H1 (cell line): ENCODE results near the gene RAB31. TPM values are rescaled to one million over a fixed set of nuclear protein-coding genes. Genes with fewer than 3 reads are reported as not detected.

Experiments used
- CTCF ChIA-PET: fragments of 300-600 bp; sonication (Branson Sonifier 250); formaldehyde crosslinking; loops from one replicate; lab custom pipeline; 2021; ENCODE audit not compliant: partially characterized antibody; lab: Charles Lee
- POLR2A ChIA-PET: fragments of 300-600 bp; sonication (Branson Sonifier 250); formaldehyde crosslinking; loops from one replicate; lab custom pipeline; 2021; ENCODE audit warnings: inconsistent platforms; ENCODE audit not compliant: partially characterized antibody; lab: Charles Lee
- DNase-seq, 2 experiments: peaks; one replicate each; pipeline versions ENCODE4 v3.0.0 to v3.0.0-alpha.2; 2010 to 2022; ENCODE audit warnings: low spot score in 2 of 2, low read depth in 1 of 2, mixed read lengths in 1 of 2
- FAIRE-seq: peaks from 2 replicates; lab custom pipeline; 2011; peaks lifted over from hg19 to GRCh38; lab: Jason Lieb, UNC
- H2AFZ ChIP-seq: 2 replicates; pipeline ENCODE4 v1.8.1; 2012; ENCODE audit warnings: low read length, inconsistent platforms
- H2AK5ac ChIP-seq: 2 replicates; pipeline ENCODE4 v1.6.1; 2013; ENCODE audit warnings: low read depth, low read length
- H2BK120ac ChIP-seq: replicated peaks from 2 replicates; pipeline ENCODE3; 2013; ENCODE audit warnings: low read depth, low read length, inconsistent platforms
- H2BK12ac ChIP-seq: 2 replicates; pipeline ENCODE4 v1.6.1; 2013; ENCODE audit warnings: low read depth, low read length
- H2BK15ac ChIP-seq: 2 replicates; pipeline ENCODE4 v1.6.1; 2013; ENCODE audit warnings: low read length
- H2BK20ac ChIP-seq: 2 replicates; pipeline ENCODE4 v1.6.1; 2013; ENCODE audit warnings: low read length
- H2BK5ac ChIP-seq: 2 replicates; pipeline ENCODE4 v1.6.1; 2013; ENCODE audit warnings: low read depth, low read length
- H3K14ac ChIP-seq: 2 replicates; pipeline ENCODE4 v1.6.1; 2013; ENCODE audit warnings: inconsistent platforms; ENCODE audit not compliant: insufficient read length
- H3K18ac ChIP-seq: 2 replicates; pipeline ENCODE4 v1.6.1; 2013; ENCODE audit warnings: low read length; ENCODE audit errors: extremely low read depth
- H3K23ac ChIP-seq: 2 replicates; pipeline ENCODE4 v1.6.1; 2013; ENCODE audit warnings: inconsistent platforms; ENCODE audit not compliant: insufficient read length
- H3K23me2 ChIP-seq: 2 replicates; pipeline ENCODE4 v1.6.1; 2013; ENCODE audit warnings: low read depth, low read length
- H3K27ac ChIP-seq: 2 replicates; pipeline ENCODE4 v1.6.1; 2011; ENCODE audit warnings: low read depth, low read length, inconsistent platforms
- H3K27me3 ChIP-seq, 4 experiments: replicated peaks in 1 of 4; 1 replicate in 1 of 4; 2 replicates in 3 of 4; pipeline versions ENCODE4 v1.6.1 to v1.8.1; 2011 to 2013; ENCODE audit warnings: low read length in 3 of 4, mild to moderate bottlenecking in 3 of 4, inconsistent platforms in 2 of 4, mixed read lengths in 2 of 4, moderate library complexity in 1 of 4; ENCODE audit not compliant: control insufficient read depth in 3 of 4, insufficient read depth in 3 of 4; ENCODE audit errors: extremely low read depth in 1 of 4
- H3K36me3 ChIP-seq, 4 experiments: 2 replicates each; pipeline versions ENCODE4 v1.6.1 to v1.8.1; 2011 to 2013; ENCODE audit warnings: mild to moderate bottlenecking in 4 of 4, low read length in 3 of 4, moderate library complexity in 2 of 4, control low read depth in 1 of 4, inconsistent platforms in 1 of 4; ENCODE audit not compliant: insufficient read depth in 4 of 4, control insufficient read depth in 2 of 4
- H3K4ac ChIP-seq: replicated peaks from 2 replicates; pipeline ENCODE3; 2013; ENCODE audit warnings: low read length, low read depth, mixed read lengths, inconsistent platforms; ENCODE audit not compliant: insufficient read length
- H3K4me1 ChIP-seq, 4 experiments: replicated peaks in 1 of 4; 1 replicate in 1 of 4; 2 replicates in 3 of 4; pipeline versions ENCODE4 v1.6.1 to v1.8.1; 2011 to 2013; ENCODE audit warnings: low read length in 3 of 4, inconsistent platforms in 2 of 4, mixed read lengths in 1 of 4; ENCODE audit not compliant: insufficient read depth in 4 of 4, control insufficient read depth in 3 of 4
- H3K4me2 ChIP-seq, 2 experiments: 2 replicates each; pipeline versions ENCODE4 v1.6.1 to v1.8.1; 2011 to 2013; ENCODE audit warnings: low read depth in 2 of 2, low read length in 2 of 2, control low read depth in 1 of 2, inconsistent platforms in 1 of 2, mild to moderate bottlenecking in 1 of 2; ENCODE audit not compliant: insufficient read depth in 1 of 2
- H3K4me3 ChIP-seq, 4 experiments: fragments of 200-600, 300-600 bp in 1 of 4; sonication (generic), shearing (Covaris generic), sonication (Bioruptor Twin) in 1 of 4; 2 replicates each; pipeline versions ENCODE4 v1.5.1 to v1.8.1; 2011 to 2016; ENCODE audit warnings: low read length in 4 of 4, low read depth in 3 of 4, control low read depth in 2 of 4, inconsistent platforms in 2 of 4, mild to moderate bottlenecking in 2 of 4, mixed read lengths in 1 of 4, moderate library complexity in 1 of 4; ENCODE audit not compliant: insufficient read depth in 2 of 4; ENCODE audit errors: extremely low read depth in 1 of 4
- H3K56ac ChIP-seq: replicated peaks from 2 replicates; pipeline ENCODE3; 2013; ENCODE audit warnings: low read depth, mild to moderate bottlenecking, mixed read lengths, low read length, inconsistent platforms; ENCODE audit not compliant: insufficient read length
- H3K79me1 ChIP-seq: 2 replicates; pipeline ENCODE4 v1.6.1; 2013; ENCODE audit warnings: low read depth, low read length, control low read depth
- H3K79me2 ChIP-seq, 2 experiments: 2 replicates each; pipeline versions ENCODE4 v1.6.1 to v1.8.1; 2012 to 2013; ENCODE audit warnings: low read length in 2 of 2, mild to moderate bottlenecking in 2 of 2, inconsistent platforms in 1 of 2; ENCODE audit not compliant: insufficient read depth in 2 of 2, control insufficient read depth in 1 of 2
- H3K9ac ChIP-seq, 4 experiments: replicated peaks in 1 of 4; 1 replicate in 1 of 4; 2 replicates in 3 of 4; pipeline versions ENCODE4 v1.6.1 to v1.8.1; 2011 to 2013; ENCODE audit warnings: low read depth in 3 of 4, low read length in 3 of 4, control low read depth in 2 of 4, mild to moderate bottlenecking in 2 of 4, moderate library complexity in 2 of 4, inconsistent platforms in 1 of 4; ENCODE audit errors: extremely low read depth in 1 of 4
- H3K9me3 ChIP-seq, 2 experiments: 2 replicates each; pipeline versions ENCODE4 v1.6.1 to v1.8.1; 2012 to 2013; ENCODE audit warnings: mild to moderate bottlenecking in 2 of 2, moderate library complexity in 2 of 2, control low read depth in 1 of 2, inconsistent platforms in 1 of 2, low read depth in 1 of 2, low read length in 1 of 2, mixed read lengths in 1 of 2; ENCODE audit not compliant: insufficient read depth in 2 of 2
- H4K20me1 ChIP-seq, 2 experiments: replicated peaks in 1 of 2; 2 replicates each; pipeline versions ENCODE3 to v1.8.1; 2011 to 2013; ENCODE audit warnings: inconsistent platforms in 2 of 2, low read length in 2 of 2, mild to moderate bottlenecking in 1 of 2; ENCODE audit not compliant: insufficient read depth in 2 of 2, control insufficient read depth in 1 of 2
- H4K5ac ChIP-seq: 2 replicates; pipeline ENCODE4 v1.6.1; 2013; ENCODE audit warnings: low read length, low read depth, mixed read lengths, inconsistent platforms; ENCODE audit not compliant: insufficient read length
- H4K8ac ChIP-seq: 2 replicates; pipeline ENCODE4 v1.8.0; 2013; ENCODE audit warnings: mild to moderate bottlenecking, moderate library complexity, low read length, inconsistent platforms; ENCODE audit not compliant: insufficient read depth; ENCODE audit errors: extremely low read depth
- H4K91ac ChIP-seq: replicated peaks from 2 replicates; pipeline ENCODE3; 2013; ENCODE audit warnings: low read length, mixed read lengths, inconsistent platforms; ENCODE audit not compliant: insufficient read length
- ATF2 ChIP-seq: IDR thresholded peaks from 2 replicates; pipeline ENCODE4 v1.6.1; 2012; ENCODE audit warnings: low read length, inconsistent platforms
- CEBPB ChIP-seq: IDR thresholded peaks from 2 replicates; pipeline ENCODE4 v1.6.1; 2012; ENCODE audit warnings: low read depth, low read length
- CHD1 ChIP-seq: IDR thresholded peaks from 2 replicates; pipeline ENCODE4 v1.6.1; 2012; ENCODE audit warnings: low read depth, low read length, improper control_type of control experiment
- FOSL1 ChIP-seq: IDR thresholded peaks from 2 replicates; pipeline ENCODE4 v1.6.1; 2011; ENCODE audit warnings: mild to moderate bottlenecking, low read depth, low read length, moderate library complexity; ENCODE audit not compliant: insufficient read depth
- GABPA ChIP-seq: IDR thresholded peaks from 2 replicates; pipeline ENCODE4 v1.6.1; 2011; ENCODE audit warnings: mild to moderate bottlenecking, low read length, moderate library complexity, borderline replicate concordance; ENCODE audit not compliant: insufficient read depth
- HDAC6 ChIP-seq: IDR thresholded peaks from one replicate; pipeline ENCODE4 v1.7.1; 2012; ENCODE audit warnings: low read depth, mild to moderate bottlenecking, inconsistent platforms, low read length, moderate library complexity
- SUZ12 ChIP-seq: fragments of 200-600 bp; sonication (generic); IDR thresholded peaks from 2 replicates; pipeline ENCODE4 v1.6.1; 2012; ENCODE audit warnings: mild to moderate bottlenecking, inconsistent platforms, low read length, moderate library complexity, mixed read lengths
- TBP ChIP-seq: IDR thresholded peaks from 2 replicates; pipeline ENCODE4 v1.6.1; 2011; ENCODE audit warnings: low read depth, low read length, improper control_type of control experiment
- WGBS, 2 experiments: shearing (Covaris generic) in 1 of 2; methylation state at CpG; one replicate each; pipeline versions ENCODE4 v1.1.6 to v1.1.7; 2013 to 2015; ENCODE audit warnings: low lambda C conversion rate in 2 of 2, mixed read lengths in 2 of 2, inconsistent platforms in 1 of 2, low coverage in 1 of 2, missing lambda C conversion rate in 1 of 2; ENCODE audit not compliant: insufficient replicate concordance in 2 of 2, insufficient coverage in 1 of 2, insufficient read length in 1 of 2; ENCODE audit errors: extremely low coverage in 1 of 2, missing lambda C conversion rate in 1 of 2; 5-methylcytosine and 5-hydroxymethylcytosine counted together
- polyA plus RNA-seq, 7 experiments: library from polyadenylated mRNA; depleted of rRNA in 3 of 7; stranded (reverse) in 5 of 7; unstranded in 2 of 7; fragments of >200 nt in 5 of 7; fragments of 200-250 nt in 2 of 7; gene quantifications; 1 replicate in 5 of 7; 2 replicates in 1 of 7; 4 replicates in 1 of 7; pipeline versions ENCODE4 v1.2.1 to v1.2.3, GENCODE V29; 2011 to 2013; ENCODE audit warnings: missing spikeins in 2 of 7, mixed read lengths in 2 of 7
- total RNA-seq: library from RNA; stranded (reverse); fragmentation: NEBNext Ultra II Directional; extraction: Animal tissue kit (Norgen Biotek cat#: 25700); gene quantifications from 2 replicates; pipeline ENCODE4 v1.2.1, GENCODE V29; 2021

Gene RAB31
- total and polyA plus RNA-seq, 2 of the 8 experiments (the other 6 are each of a cell fraction or from before 2014, with no cell fraction given), result 15.2 to 40.9 TPM

- FAIRE-seq, result peak; percentile 19
- no peak for TF ChIP-seq FOSL1
- TF ChIP-seq CHD1, result no peak
- TF ChIP-seq CEBPB, result no peak
- TF ChIP-seq TBP, result no peak
- no peak for TF ChIP-seq ATF2
- no peak for TF ChIP-seq GABPA
- no peak for TF ChIP-seq SUZ12
- no peak for TF ChIP-seq HDAC6
Measured at GRCh38 chr18:9796935-9797549, 88.9 kb downstream of the RAB31 start.

More at GRCh38 chr18:9796935-9797549, 88.9 kb downstream of the RAB31 start:
- H3K4me1 ChIP-seq, result no peaks in the 10 kb centered on the region
- H4K91ac ChIP-seq, result no peak overlapping the region
- no peak overlapping the region for H4K5ac ChIP-seq
- no peaks in the 10 kb centered on the region for H3K23me2 ChIP-seq
- no peaks in the 10 kb centered on the region for H3K79me1 ChIP-seq
- H3K14ac ChIP-seq, result no peak overlapping the region
- POLR2A ChIA-PET, result no interaction called here
- no peak overlapping the region for H2BK12ac ChIP-seq
- H3K36me3 ChIP-seq, result no peaks in the 10 kb centered on the region
- no peak overlapping the region for H3K4ac ChIP-seq
- no peak for DNase-seq
- H2BK15ac ChIP-seq, result no peak overlapping the region
- CTCF ChIA-PET, result interaction anchor here (1.9 kb wide), 1 partner anchor 26 kb away, joined by 5 read pairs; no protein-coding TSS in a partner anchor
- H3K27ac ChIP-seq, result no peak overlapping the region
- no peaks in the 10 kb centered on the region for H4K20me1 ChIP-seq
- no peaks in the 10 kb centered on the region for H3K27me3 ChIP-seq
- H3K4me2 ChIP-seq, result no peak overlapping the region
- H3K4me3 ChIP-seq, result no peak overlapping the region
- no peak overlapping the region for H2BK120ac ChIP-seq
- H2AK5ac ChIP-seq, result no peak overlapping the region
- WGBS, 2 experiments, result 90% methylated on average over 9 of the region's 9 CpGs; no CpG with 5 or more reads in 1 of the 2 experiments
- no peak overlapping the region for H3K9ac ChIP-seq
- H2BK5ac ChIP-seq, result no peak overlapping the region
- no peak overlapping the region for H2BK20ac ChIP-seq
- H2AFZ ChIP-seq, result no peak overlapping the region
- H3K56ac ChIP-seq, result no peak overlapping the region
- H4K8ac ChIP-seq, result no peak overlapping the region
- no peak overlapping the region for H3K23ac ChIP-seq
- H3K18ac ChIP-seq, result no peak overlapping the region
- no peaks in the 10 kb centered on the region for H3K79me2 ChIP-seq
- no peaks in the 10 kb centered on the region; a peak in 1 of 4 replicates for H3K9me3 ChIP-seq
